Upper lobe of left lung (tissue), 6 donors: ENCODE results near the gene PMPCA. TPM values are rescaled to one million over a fixed set of nuclear protein-coding genes. Genes with fewer than 3 reads are reported as not detected.

ENCODE experiments used
- ATAC-seq, 2 donors: fragments of 200-7000 bp; cut with Tn5 transposase; one replicate each; pipeline ENCODE4 v1.9.1; 2022; ENCODE audit warnings: mild to moderate bottlenecking in 2 of 2, moderate library complexity in 2 of 2; ENCODE audit not compliant: low FRiP score in 2 of 2
- DNase-seq, 2 donors: peaks; one replicate each; pipeline ENCODE4 v3.0.0-alpha.2; 2019 to 2020
- H3K27ac ChIP-seq, 4 donors: fragments of 200-600 bp; sonication (generic); one replicate each; pipeline ENCODE4 v1.5.1; 2016 to 2019
- H3K27me3 ChIP-seq, 4 donors: fragments of 200-600 bp; sonication (generic); one replicate each; pipeline ENCODE4 v1.5.1; 2017 to 2019
- H3K36me3 ChIP-seq, 4 donors: fragments of 200-600 bp; sonication (generic); one replicate each; pipeline ENCODE4 v1.5.1; 2016 to 2019
- H3K4me1 ChIP-seq, 4 donors: fragments of 200-600 bp; sonication (generic); one replicate each; pipeline ENCODE4 v1.5.1; 2018 to 2019
- H3K4me3 ChIP-seq, 4 donors: fragments of 200-600 bp; sonication (generic); one replicate each; pipeline ENCODE4 v1.5.1; 2017 to 2019; ENCODE audit warnings: mild to moderate bottlenecking in 2 of 4, moderate library complexity in 1 of 4
- H3K9me3 ChIP-seq, 4 donors: fragments of 200-600 bp; sonication (generic); one replicate each; pipeline ENCODE4 v1.5.1; 2018 to 2019
- CTCF ChIP-seq, 6 experiments: fragments of 450-650 bp in 4 of 6; fragments of 200-600 bp in 2 of 6; sonication (generic) in 2 of 6; IDR thresholded peaks; one replicate each; pipeline ENCODE4 v1.5.1; 2016 to 2019; ENCODE audit warnings: antibody characterized with exemption in 6 of 6
- EP300 ChIP-seq, 4 donors: sonication (generic); formaldehyde crosslinking; IDR thresholded peaks; one replicate each; pipeline ENCODE4 v1.5.1; 2017; ENCODE audit warnings: antibody characterized with exemption in 4 of 4, control low read depth in 2 of 4
- POLR2A ChIP-seq, 4 donors: fragments of 450-650 bp; IDR thresholded peaks; one replicate each; pipeline ENCODE4 v1.5.1; 2016 to 2017; ENCODE audit warnings: antibody characterized with exemption in 4 of 4, mild to moderate bottlenecking in 2 of 4
- POLR2AphosphoS5 ChIP-seq, 2 donors: sonication (generic); formaldehyde crosslinking; IDR thresholded peaks; one replicate each; pipeline ENCODE4 v1.5.1; 2017; ENCODE audit warnings: antibody characterized with exemption in 2 of 2
- WGBS, 2 donors: methylation state at CpG; one replicate each; pipeline ENCODE4 v1.1.5; 2017 to 2018; 5-methylcytosine and 5-hydroxymethylcytosine counted together
- total RNA-seq, 6 donors: library from RNA; depleted of rRNA in 4 of 6; stranded (reverse); fragments of >200 nt in 4 of 6; gene quantifications; one replicate each; pipeline versions ENCODE4 v1.1.0 to v1.2.1, GENCODE V29; 2016 to 2021
- donor health status: DM: no; HTN: no; CAD: no; lungs with moderate emphysema.
- donor health status: DM: no; HTN: yes; CAD: no; lungs with severe emphysema.

Gene PMPCA
- total RNA-seq, 6 donors from 2014 or later: 30.4 to 48.2 (median 41.0) TPM

GRCh38 chr9:136418182-136419091 is 8.0 kb downstream of the PMPCA start:
- peak in 1 of 2 donors; percentile 78 for DNase-seq
- H3K27ac ChIP-seq: no peak overlapping the region
- WGBS, 2 donors: 91 to 96% methylated on average over 41 to 47 of the region's 48 CpGs
- no peaks in the 10 kb centered on the region for H3K9me3 ChIP-seq
- no peaks in the 10 kb centered on the region for H3K4me1 ChIP-seq
- H3K4me3 ChIP-seq: no peak overlapping the region
- TF ChIP-seq EP300 (IDR thresholded peaks at IDR 0.05): no peak
- H3K27me3 ChIP-seq: no peaks in the 10 kb centered on the region
- peaks cover 34 to 98% (median 91%) of the 10 kb centered on the region in 4 donors for H3K36me3 ChIP-seq
- no peak for ATAC-seq

GRCh38 chr9:136419092-136419420 is 8.6 kb downstream of the PMPCA start:
- WGBS, 2 donors: 94 to 95% methylated on average over 3 to 12 of the region's 12 CpGs

DNA sequence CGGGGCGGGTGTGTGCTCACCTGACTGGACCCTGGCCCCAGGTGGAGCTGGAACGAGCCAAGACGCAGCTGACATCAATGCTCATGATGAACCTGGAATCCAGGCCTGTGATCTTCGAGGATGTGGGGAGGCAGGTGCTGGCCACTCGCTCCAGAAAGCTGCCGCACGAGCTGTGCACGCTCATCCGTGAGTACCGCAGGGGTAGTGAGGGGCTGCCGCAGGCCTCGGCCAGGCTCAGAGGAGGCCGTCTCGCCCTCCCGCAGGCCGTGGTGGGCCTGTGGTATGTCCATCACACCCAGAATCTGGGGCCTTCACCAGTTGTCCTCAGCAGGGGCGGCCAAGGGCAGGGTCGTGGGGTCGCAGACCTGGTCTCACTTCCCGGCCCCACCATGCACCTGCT is 11.3 kb downstream of the PMPCA start:
- H3K36me3 ChIP-seq: peaks cover 35 to 84% (median 73%) of the 10 kb centered on the region in 4 donors
- ATAC-seq: no peak

More at GRCh38 chr9:136419092-136419420, 8.6 kb downstream of the PMPCA start:
- peaks cover 37 to 98% (median 90%) of the 10 kb centered on the region in 4 donors for H3K36me3 ChIP-seq
- ATAC-seq (no peak), DNase-seq (peak in 1 of 2 donors; percentile 60)
- no peak overlapping the region for H3K27ac ChIP-seq
- TF ChIP-seq CTCF (IDR thresholded peaks at IDR 0.05): no peak
- no peak for TF ChIP-seq POLR2A (IDR thresholded peaks at IDR 0.05)
- no peak for TF ChIP-seq EP300 (IDR thresholded peaks at IDR 0.05)
- TF ChIP-seq POLR2AphosphoS5 (IDR thresholded peaks at IDR 0.05): no peak
- H3K27me3 ChIP-seq: no peaks in the 10 kb centered on the region
- no peaks in the 10 kb centered on the region for H3K4me1 ChIP-seq
- H3K4me3 ChIP-seq: no peak overlapping the region
- H3K9me3 ChIP-seq: no peaks in the 10 kb centered on the region

GRCh38 chr9:136422876-136423275 is 12.4 kb downstream of the PMPCA start:
- no peaks in the 10 kb centered on the region for H3K4me1 ChIP-seq
- H3K27ac ChIP-seq: no peak overlapping the region
- H3K27me3 ChIP-seq: no peaks in the 10 kb centered on the region
- no peak for TF ChIP-seq CTCF (IDR thresholded peaks at IDR 0.05)
- H3K36me3 ChIP-seq: peaks cover 24 to 74% (median 63%) of the 10 kb centered on the region in 4 donors
- peak in 1 of 2 donors; percentile 80 for DNase-seq
- no peak for ATAC-seq
- H3K4me3 ChIP-seq: no peak overlapping the region
- H3K9me3 ChIP-seq: no peaks in the 10 kb centered on the region
- WGBS, 2 donors: 97% methylated on average over 24 to 26 of the region's 26 CpGs

More for the DNA sequence above, 11.3 kb downstream of the PMPCA start:
- DNase-seq: peak in 1 of 2 donors; percentile 76
- TF ChIP-seq EP300 (IDR thresholded peaks at IDR 0.05) (no peak), CTCF (IDR thresholded peaks at IDR 0.05) (no peak), POLR2A (IDR thresholded peaks at IDR 0.05) (no peak), POLR2AphosphoS5 (IDR thresholded peaks at IDR 0.05) (no peak)
- H3K27ac ChIP-seq: no peak overlapping the region
- 91 to 96% methylated on average over 9 to 19 of the region's 21 CpGs for WGBS, 2 donors
- H3K4me1 ChIP-seq: no peaks in the 10 kb centered on the region
- no peaks in the 10 kb centered on the region for H3K9me3 ChIP-seq
- H3K27me3 ChIP-seq: no peaks in the 10 kb centered on the region
- no peak overlapping the region for H3K4me3 ChIP-seq

- Histone ChIP-seq H3K27ac (no peak overlapping the region), H3K4me1 (no peaks in the 10 kb centered on the region), H3K36me3 (peaks cover 20 to 70% (median 57%) of the 10 kb centered on the region in 4 donors), H3K27me3 (no peaks in the 10 kb centered on the region), H3K9me3 (no peaks in the 10 kb centered on the region), H3K4me3 (no peak overlapping the region)
- TF ChIP-seq POLR2A (IDR thresholded peaks at IDR 0.05) (no peak), POLR2AphosphoS5 (IDR thresholded peaks at IDR 0.05) (no peak)
- ATAC-seq: no peak
- peak in 1 of 2 donors; percentile 70 for DNase-seq
- 95 to 96% methylated on average over 30 to 43 of the region's 43 CpGs for WGBS, 2 donors
These were observed 13.1 kb downstream of the PMPCA start for GRCh38 chr9:136423432-136424146.
